SH-SY5Y (cell line): ENCODE results near the gene ECHDC3.

Experiments used
- GATA2 ChIP-seq: IDR thresholded peaks from 2 replicates; pipeline ENCODE4 v1.6.1; 2011; ENCODE audit warnings: mild to moderate bottlenecking, low read depth, low read length
- GATA3 ChIP-seq: IDR thresholded peaks from 2 replicates; pipeline ENCODE4 v1.6.1; 2011; ENCODE audit warnings: low read depth, mild to moderate bottlenecking, low read length, moderate library complexity

GRCh38 chr10:11728353-11728752 lies 13.8 kb upstream of the ECHDC3 start:
- TF ChIP-seq GATA2 (no peak), GATA3 (no peak)
